T-helper 2 cell treated with Interferon-gamma antibody and Interleukin-4, amounts not matched to agents 5 μg/mL and 100 μg/mL, for 36 hours (primary cell): ENCODE measurements around the gene FNIP1.
"Not testable (repeated sequence)": the region's sequence is repeated elsewhere in the genome, so short reads cannot be mapped to it uniquely, and the experiment has no call there.

ENCODE experiments used
- DNase-seq: peaks from one replicate; pipeline ENCODE4 v3.0.0; 2021; ENCODE audit warnings: low spot score
- H3K27ac Mint-ChIP-seq: one replicate; pipeline ENCODE4 v1.8.0; 2021; ENCODE audit warnings: mild to moderate bottlenecking, mixed read lengths
- H3K27me3 Mint-ChIP-seq: one replicate; pipeline ENCODE4 v1.8.0; 2021; ENCODE audit warnings: low read depth, mixed read lengths
- H3K36me3 Mint-ChIP-seq: one replicate; pipeline ENCODE4 v1.8.0; 2021; ENCODE audit warnings: low read depth, mixed read lengths
- H3K4me1 Mint-ChIP-seq: one replicate; pipeline ENCODE4 v1.8.0; 2021; ENCODE audit warnings: low read depth, mixed read lengths
- H3K4me3 Mint-ChIP-seq: one replicate; pipeline ENCODE4 v1.8.0; 2022; ENCODE audit warnings: mild to moderate bottlenecking, moderate library complexity, mixed read lengths
- H3K9me3 Mint-ChIP-seq: one replicate; pipeline ENCODE4 v1.8.0; 2021; ENCODE audit warnings: mixed read lengths

FNIP1 gene

GRCh38 chr5:131628990-131629389, 167.8 kb downstream of the FNIP1 start:
- H3K27me3 Mint-ChIP-seq = no peaks in the 10 kb centered on the region
- H3K36me3 Mint-ChIP-seq = peaks cover 20% of the 10 kb centered on the region
- DNase-seq = no peak
- H3K27ac Mint-ChIP-seq = peak overlapping the region; percentile 7
- H3K4me3 Mint-ChIP-seq = peak overlapping the region; percentile 14
- H3K9me3 Mint-ChIP-seq = no peaks in the 10 kb centered on the region
- H3K4me1 Mint-ChIP-seq = peaks cover 28% of the 10 kb centered on the region

GRCh38 chr5:131627207-131627865, 169.5 kb downstream of the FNIP1 start:
- DNase-seq = no peak
- Mint-ChIP-seq H3K36me3 (peaks cover 21% of the 10 kb centered on the region), H3K4me3 (no peak overlapping the region)

GRCh38 chr5:131622633-131623032, 174.2 kb downstream of the FNIP1 start:
- DNase-seq = no peak
- peaks cover 21% of the 10 kb centered on the region for H3K36me3 Mint-ChIP-seq
- peaks cover 23% of the 10 kb centered on the region for H3K4me1 Mint-ChIP-seq
- H3K9me3 Mint-ChIP-seq = no peaks in the 10 kb centered on the region
- no peak overlapping the region for H3K27ac Mint-ChIP-seq
- H3K27me3 Mint-ChIP-seq = no peaks in the 10 kb centered on the region
- H3K4me3 Mint-ChIP-seq = no peak overlapping the region

More at GRCh38 chr5:131627207-131627865, 169.5 kb downstream of the FNIP1 start:
- H3K27ac Mint-ChIP-seq = no peak overlapping the region
- H3K4me1 Mint-ChIP-seq = peaks cover 27% of the 10 kb centered on the region
- no peaks in the 10 kb centered on the region for H3K9me3 Mint-ChIP-seq
- H3K27me3 Mint-ChIP-seq = no peaks in the 10 kb centered on the region

GRCh38 chr5:131621164-131621563, 175.7 kb downstream of the FNIP1 start:
- H3K9me3 Mint-ChIP-seq, H3K4me3 Mint-ChIP-seq, H3K27ac Mint-ChIP-seq, H3K27me3 Mint-ChIP-seq, DNase-seq: not testable (repeated sequence)
- Mint-ChIP-seq H3K36me3 (peaks cover 31% of the 10 kb centered on the region), H3K4me1 (peaks cover 25% of the 10 kb centered on the region)

- no peak for DNase-seq
- H3K27ac Mint-ChIP-seq = no peak overlapping the region
- H3K9me3 Mint-ChIP-seq = no peaks in the 10 kb centered on the region
- H3K36me3 Mint-ChIP-seq = peaks cover 40% of the 10 kb centered on the region
- H3K27me3 Mint-ChIP-seq = no peaks in the 10 kb centered on the region
- H3K4me1 Mint-ChIP-seq = peaks cover 23% of the 10 kb centered on the region
- H3K4me3 Mint-ChIP-seq = no peak overlapping the region
Measured at GRCh38 chr5:131619102-131619501, 177.7 kb downstream of the FNIP1 start.

- Mint-ChIP-seq H3K36me3 (peaks cover 38% of the 10 kb centered on the region), H3K27ac (no peak overlapping the region), H3K4me3 (no peak overlapping the region), H3K4me1 (peaks cover 21% of the 10 kb centered on the region), H3K27me3 (no peaks in the 10 kb centered on the region), H3K9me3 (no peaks in the 10 kb centered on the region)
- DNase-seq = no peak
Measured at GRCh38 chr5:131617140-131617822, 179.5 kb downstream of the FNIP1 start.

GRCh38 chr5:131615957-131616356, 180.9 kb downstream of the FNIP1 start:
- H3K4me1 Mint-ChIP-seq = peaks cover 21% of the 10 kb centered on the region
- no peak overlapping the region for H3K4me3 Mint-ChIP-seq

GRCh38 chr5:131613423-131613822, 183.4 kb downstream of the FNIP1 start:
- Mint-ChIP-seq H3K4me1 (peaks cover 27% of the 10 kb centered on the region), H3K36me3 (peaks cover 35% of the 10 kb centered on the region), H3K27me3 (no peaks in the 10 kb centered on the region), H3K9me3 (no peaks in the 10 kb centered on the region), H3K4me3 (no peak overlapping the region), H3K27ac (no peak overlapping the region)
- DNase-seq = no peak

More at GRCh38 chr5:131615957-131616356, 180.9 kb downstream of the FNIP1 start:
- Mint-ChIP-seq H3K9me3 (no peaks in the 10 kb centered on the region), H3K27me3 (no peaks in the 10 kb centered on the region), H3K36me3 (peaks cover 34% of the 10 kb centered on the region), H3K27ac (no peak overlapping the region)
- DNase-seq = no peak

GRCh38 chr5:131611064-131611381, 185.8 kb downstream of the FNIP1 start:
- H3K9me3 Mint-ChIP-seq = no peaks in the 10 kb centered on the region
- peaks cover 24% of the 10 kb centered on the region for H3K36me3 Mint-ChIP-seq
- no peak overlapping the region for H3K27ac Mint-ChIP-seq
- no peak for DNase-seq
- no peaks in the 10 kb centered on the region for H3K27me3 Mint-ChIP-seq
- no peak overlapping the region for H3K4me3 Mint-ChIP-seq
- peaks cover 26% of the 10 kb centered on the region for H3K4me1 Mint-ChIP-seq

GRCh38 chr5:131610198-131611063, 186.4 kb downstream of the FNIP1 start:
- H3K36me3 Mint-ChIP-seq = peaks cover 21% of the 10 kb centered on the region
- no peak for DNase-seq
- no peak overlapping the region for H3K4me3 Mint-ChIP-seq
- no peak overlapping the region for H3K27ac Mint-ChIP-seq
- H3K27me3 Mint-ChIP-seq = no peaks in the 10 kb centered on the region
- peaks cover 24% of the 10 kb centered on the region for H3K4me1 Mint-ChIP-seq
- no peaks in the 10 kb centered on the region for H3K9me3 Mint-ChIP-seq

- no peaks in the 10 kb centered on the region for H3K27me3 Mint-ChIP-seq
- H3K4me3 Mint-ChIP-seq = no peak overlapping the region
- H3K36me3 Mint-ChIP-seq = peaks cover 14% of the 10 kb centered on the region
- no peak for DNase-seq
- H3K27ac Mint-ChIP-seq = no peak overlapping the region
- no peaks in the 10 kb centered on the region for H3K9me3 Mint-ChIP-seq
- H3K4me1 Mint-ChIP-seq = peaks cover 28% of the 10 kb centered on the region
Measured at GRCh38 chr5:131609774-131610173, 187.0 kb downstream of the FNIP1 start.

GRCh38 chr5:131608597-131608996, 188.2 kb downstream of the FNIP1 start:
- H3K27me3 Mint-ChIP-seq = no peaks in the 10 kb centered on the region
- peaks cover 32% of the 10 kb centered on the region for H3K4me1 Mint-ChIP-seq
- H3K27ac Mint-ChIP-seq = no peak overlapping the region
- H3K9me3 Mint-ChIP-seq = no peaks in the 10 kb centered on the region
- no peak overlapping the region for H3K4me3 Mint-ChIP-seq
- DNase-seq = no peak
- H3K36me3 Mint-ChIP-seq = peaks cover 4% of the 10 kb centered on the region

- no peak overlapping the region for H3K4me3 Mint-ChIP-seq
- H3K36me3 Mint-ChIP-seq = peaks cover 4% of the 10 kb centered on the region
- DNase-seq = no peak
- no peak overlapping the region for H3K27ac Mint-ChIP-seq
- H3K4me1 Mint-ChIP-seq = peaks cover 32% of the 10 kb centered on the region
- H3K9me3 Mint-ChIP-seq = no peaks in the 10 kb centered on the region
- no peaks in the 10 kb centered on the region for H3K27me3 Mint-ChIP-seq
Measured at GRCh38 chr5:131607903-131608540, 188.8 kb downstream of the FNIP1 start.

GRCh38 chr5:131607418-131607817, 189.4 kb downstream of the FNIP1 start:
- Mint-ChIP-seq H3K27ac (no peak overlapping the region), H3K36me3 (peaks cover 4% of the 10 kb centered on the region), H3K4me1 (peaks cover 32% of the 10 kb centered on the region), H3K27me3 (no peaks in the 10 kb centered on the region), H3K9me3 (no peaks in the 10 kb centered on the region), H3K4me3 (no peak overlapping the region)
- DNase-seq = no peak
